Hematopoietic multipotent progenitor cell treated with erythropoietin and hydrocortisone succinate and interleukin-3 and kit ligand, for 8 days (in vitro differentiated cells): ENCODE results near the gene ACOXL.
"Not testable (repeated sequence)": the region's sequence is repeated elsewhere in the genome, so short reads cannot be mapped to it uniquely, and the experiment has no call there.

Source experiments
- DNase-seq: peaks from one replicate; pipeline ENCODE4 v3.0.0-alpha.2; 2015

The ACOXL gene

GRCh38 chr2:111072220-111072871 is 340.0 kb downstream of the ACOXL start:
- no peak for DNase-seq

GRCh38 chr2:111082659-111083058 is 350.3 kb downstream of the ACOXL start:
- not testable (repeated sequence) for DNase-seq

- DNase-seq = no peak
Measured at GRCh38 chr2:111091811-111092211, 359.4 kb downstream of the ACOXL start.

- DNase-seq = no peak
Measured at GRCh38 chr2:111094691-111095090, 362.3 kb downstream of the ACOXL start.

GRCh38 chr2:111095434-111095833 is 363.1 kb downstream of the ACOXL start:
- no peak for DNase-seq

- no peak for DNase-seq
Measured at GRCh38 chr2:111099402-111099801, 367.0 kb downstream of the ACOXL start.

- no peak for DNase-seq
Measured at GRCh38 chr2:111100087-111100764, 367.9 kb downstream of the ACOXL start.

- DNase-seq = peak; percentile 4
Measured at GRCh38 chr2:111100765-111101162, 368.4 kb downstream of the ACOXL start.

- no peak for DNase-seq
Measured at GRCh38 chr2:111101592-111101991, 369.2 kb downstream of the ACOXL start.

- DNase-seq = no peak
Measured at GRCh38 chr2:111102216-111102615, 369.8 kb downstream of the ACOXL start.

GRCh38 chr2:111105926-111106325 is 373.6 kb downstream of the ACOXL start:
- DNase-seq = no peak

GRCh38 chr2:111106706-111107105 is 374.3 kb downstream of the ACOXL start:
- no peak for DNase-seq

GRCh38 chr2:111108745-111109271 is 376.4 kb downstream of the ACOXL start:
- no peak for DNase-seq

GRCh38 chr2:111111101-111111755 is 378.9 kb downstream of the ACOXL start:
- DNase-seq = no peak

- no peak for DNase-seq
Measured at GRCh38 chr2:111113838-111114237, 381.5 kb downstream of the ACOXL start.

GRCh38 chr2:111116011-111116746 is 383.8 kb downstream of the ACOXL start:
- no peak for DNase-seq

- peak; percentile 84 for DNase-seq
Measured at GRCh38 chr2:111116843-111117597, 384.6 kb downstream of the ACOXL start.

- DNase-seq = peak; percentile 49
Measured at GRCh38 chr2:111117598-111118480, 385.5 kb downstream of the ACOXL start.

- no peak for DNase-seq
Measured at GRCh38 chr2:111118481-111118980, 386.2 kb downstream of the ACOXL start.

GRCh38 chr2:111118981-111119821 is 386.8 kb downstream of the ACOXL start:
- DNase-seq = peak; percentile 40
